Omental fat pad (tissue), 4 donors: Measurements from ENCODE around the gene ZFP69. TPM values are rescaled to one million over a fixed set of nuclear protein-coding genes. Genes with fewer than 3 reads are reported as not detected.
"Not testable (repeated sequence)": the region's sequence is repeated elsewhere in the genome, so short reads cannot be mapped to it uniquely, and the experiment has no call there.

Experiments used
- ATAC-seq: fragments of 150-250 bp; one replicate; pipeline ENCODE4 v1.9.1; 2016; ENCODE audit warnings: mild to moderate bottlenecking, moderate library complexity; ENCODE audit not compliant: low FRiP score
- DNase-seq: peaks from one replicate; pipeline ENCODE4 v3.0.0-alpha.2; 2019; ENCODE audit warnings: low spot score
- CTCF ChIP-seq, 3 donors: fragments of 450-650 bp; IDR thresholded peaks; one replicate each; pipeline ENCODE4 v1.5.1; 2016 to 2017; ENCODE audit warnings: antibody characterized with exemption in 3 of 3, mild to moderate bottlenecking in 3 of 3, moderate library complexity in 2 of 3
- total RNA-seq, 4 donors: library from RNA; depleted of rRNA; stranded (reverse); fragments of >200 nt; gene quantifications; one replicate each; pipeline ENCODE4 v1.1.0, GENCODE V29; 2016

The ZFP69 gene
- total RNA-seq, 4 donors from 2014 or later, result 1.1 to 5.2 (median 2.6) TPM

- no peak for TF ChIP-seq CTCF (IDR thresholded peaks at IDR 0.05)
- DNase-seq, result no peak
- no peak for ATAC-seq
Measured at GRCh38 chr1:40469327-40469726, 7.8 kb upstream of the ZFP69 start.

GRCh38 chr1:40475268-40475667 is 1.8 kb upstream of the ZFP69 start:
- no peak for DNase-seq
- no peak for TF ChIP-seq CTCF (IDR thresholded peaks at IDR 0.05)

GRCh38 chr1:40477678-40478053 is 576 bp downstream of the ZFP69 start:
- ATAC-seq (peak; percentile 61), DNase-seq (no peak)
- no peak for TF ChIP-seq CTCF (IDR thresholded peaks at IDR 0.05)

More at GRCh38 chr1:40475268-40475667, 1.8 kb upstream of the ZFP69 start:
- ATAC-seq, result no peak

GRCh38 chr1:40478276-40478675 is 1.2 kb downstream of the ZFP69 start:
- ATAC-seq (no peak), DNase-seq (no peak)
- TF ChIP-seq CTCF (IDR thresholded peaks at IDR 0.05), result no peak

GRCh38 chr1:40479156-40479555 is 2.1 kb downstream of the ZFP69 start:
- TF ChIP-seq CTCF (IDR thresholded peaks at IDR 0.05), result no peak

GRCh38 chr1:40495315-40495903 is 18.3 kb downstream of the ZFP69 start:
- DNase-seq (no peak), ATAC-seq (no peak)
- no peak for TF ChIP-seq CTCF (IDR thresholded peaks at IDR 0.05)

More at GRCh38 chr1:40479156-40479555, 2.1 kb downstream of the ZFP69 start:
- DNase-seq, result no peak
- no peak for ATAC-seq

- not testable (repeated sequence) for ATAC-seq
Measured at GRCh38 chr1:40502651-40503050, 25.6 kb downstream of the ZFP69 start.

More at GRCh38 chr1:40502651-40503050, 25.6 kb downstream of the ZFP69 start:
- not testable (repeated sequence) for DNase-seq
